Fibroblast of mammary gland (primary cell): Measurements from ENCODE around the gene TMEM52B.

ENCODE experiments used
- DNase-seq: peaks from one replicate; pipeline ENCODE4 v3.0.0-alpha.2; 2010; ENCODE audit warnings: low read depth
- H3K4me3 ChIP-seq: 2 replicates; pipeline ENCODE4 v1.5.1; 2011; ENCODE audit warnings: low read depth, mild to moderate bottlenecking, low read length, moderate library complexity; ENCODE audit not compliant: control insufficient read depth
- CTCF ChIP-seq: conservative IDR thresholded peaks from 2 replicates; pipeline ENCODE4 v1.5.1; 2011; ENCODE audit warnings: low read depth, low read length, inconsistent platforms; ENCODE audit not compliant: control insufficient read depth, insufficient read depth

The TMEM52B gene

GRCh38 chr12:10167599-10167998 lies 11.2 kb upstream of the TMEM52B start:
- TF ChIP-seq CTCF, result no peak
- DNase-seq, result no peak
- no peak overlapping the region for H3K4me3 ChIP-seq

GRCh38 chr12:10169104-10169503 lies 9.7 kb upstream of the TMEM52B start:
- TF ChIP-seq CTCF, result no peak

GRCh38 chr12:10170216-10170615 lies 8.6 kb upstream of the TMEM52B start:
- DNase-seq, result no peak
- TF ChIP-seq CTCF, result no peak
- no peak overlapping the region for H3K4me3 ChIP-seq

More at GRCh38 chr12:10169104-10169503, 9.7 kb upstream of the TMEM52B start:
- H3K4me3 ChIP-seq, result no peak overlapping the region
- no peak for DNase-seq

- TF ChIP-seq CTCF, result no peak
- H3K4me3 ChIP-seq, result no peak within 1 kb of the TSS
- DNase-seq, result no peak
These were observed 6.7 kb upstream of the TMEM52B start, which contains the start of gene OLR1 for GRCh38 chr12:10171973-10172728. Gene OLR1, minus strand, starts transcription at chr12:10172132. Its CDS starts 55 bp downstream, at chr12:10172077.

- H3K4me3 ChIP-seq, result no peak overlapping the region
- no peak for DNase-seq
- no peak for TF ChIP-seq CTCF
These were observed 3.7 kb upstream of the TMEM52B start for GRCh38 chr12:10174986-10175614.

GRCh38 chr12:10175846-10176636 lies 2.8 kb upstream of the TMEM52B start:
- TF ChIP-seq CTCF, result no peak
- DNase-seq, result no peak
- H3K4me3 ChIP-seq, result no peak overlapping the region
